HL-60/S4 treated with phorbol 12-myristate 13-acetate at 8.2 ng/mL for 4 days and 3 days (cell line): ENCODE measurements around the gene TBC1D7.

Experiments
- in situ Hi-C: fragments of 300-500 bp; cut with MboI; formaldehyde crosslinking; loops from 2 replicates; pipeline ENCODE4 v1.15.0; 2022; ENCODE audit warnings: low sequenced_read_pairs

Gene TBC1D7

GRCh38 chr6:13274707-13275434 lies 53.5 kb downstream of the TBC1D7 start:
- in situ Hi-C loops: no loop called here

GRCh38 chr6:13273931-13274706 lies 54.2 kb downstream of the TBC1D7 start:
- in situ Hi-C loops: no loop called here

GRCh38 chr6:13273202-13273930 lies 55.0 kb downstream of the TBC1D7 start:
- in situ Hi-C loops: no loop called here

- in situ Hi-C loops: no loop called here
Observed at GRCh38 chr6:13272131-13273046, 55.9 kb downstream of the TBC1D7 start.

- in situ Hi-C loops: no loop called here
Observed at GRCh38 chr6:13268913-13269518, 59.3 kb downstream of the TBC1D7 start.

GRCh38 chr6:13267142-13267651 lies 61.1 kb downstream of the TBC1D7 start:
- in situ Hi-C loops: no loop called here

GRCh38 chr6:13263669-13264068 lies 64.7 kb downstream of the TBC1D7 start:
- in situ Hi-C loops: no loop called here

GRCh38 chr6:13262302-13263230 lies 65.8 kb downstream of the TBC1D7 start:
- in situ Hi-C loops: no loop called here

GRCh38 chr6:13261464-13261994 lies 66.8 kb downstream of the TBC1D7 start:
- in situ Hi-C loops: no loop called here

- in situ Hi-C loops: no loop called here
Observed at GRCh38 chr6:13260831-13261230, 67.5 kb downstream of the TBC1D7 start.

- in situ Hi-C loops: no loop called here
Observed at GRCh38 chr6:13260101-13260598, 68.2 kb downstream of the TBC1D7 start.

- in situ Hi-C loops: no loop called here
Observed at GRCh38 chr6:13259393-13259792, 68.9 kb downstream of the TBC1D7 start.

- in situ Hi-C loops: no loop called here
Observed at GRCh38 chr6:13256266-13257001, 71.9 kb downstream of the TBC1D7 start.
